Panc1 (cell line): ENCODE results near the gene ZC3HAV1. TPM values are rescaled to one million over a fixed set of nuclear protein-coding genes. Genes with fewer than 3 reads are reported as not detected.

Experiments
- ATAC-seq: fragments of 200-7000 bp; cut with Tn5 transposase; 2 replicates; pipeline ENCODE4 v1.9.1; 2020; ENCODE audit warnings: mild to moderate bottlenecking, moderate library complexity
- BruUV-seq: library from RNA; stranded (reverse); fragments of 400-500 nt; replicated peaks from 2 replicates; lab custom pipeline; 2021; lab: Mats Ljungman, UMichigan
- CTCF ChIA-PET: fragments of 300-600 bp; sonication (Branson Sonifier 250); formaldehyde crosslinking; loops from one replicate; lab custom pipeline; 2022; ENCODE audit warnings: antibody characterized with exemption; lab: Charles Lee
- POLR2A ChIA-PET: fragments of 300-600 bp; sonication (Branson Sonifier 250); formaldehyde crosslinking; loops from one replicate; lab custom pipeline; 2022; ENCODE audit warnings: antibody characterized with exemption; lab: Charles Lee
- DNase-seq: peaks from one replicate; pipeline ENCODE4 v3.0.0-alpha.2; 2010; ENCODE audit warnings: low read depth, low spot score
- H3K27ac ChIP-seq: 2 replicates; pipeline ENCODE4 v1.5.1; 2011; ENCODE audit warnings: mild to moderate bottlenecking, low read length, inconsistent platforms
- H3K27me3 ChIP-seq: fragments of 200-500 bp; sonication (Bioruptor generic); 2 replicates; pipeline ENCODE4 v1.6.0; 2014; ENCODE audit warnings: low read length, inconsistent platforms; ENCODE audit not compliant: control insufficient read depth, insufficient read depth
- H3K36me3 ChIP-seq: fragments of 200-500 bp; sonication (Bioruptor generic); 2 replicates; pipeline ENCODE4 v1.5.1; 2014; ENCODE audit warnings: inconsistent platforms, mild to moderate bottlenecking, low read length, moderate library complexity; ENCODE audit not compliant: control insufficient read depth, insufficient read depth
- H3K4me1 ChIP-seq: 2 replicates; pipeline ENCODE4 v1.5.1; 2011; ENCODE audit warnings: inconsistent platforms, mild to moderate bottlenecking, low read length, moderate library complexity; ENCODE audit not compliant: control insufficient read depth, insufficient read depth
- H3K4me3 ChIP-seq, 2 experiments: 2 replicates each; pipeline ENCODE4 v1.5.1; 2011 to 2012; ENCODE audit warnings: low read depth in 2 of 2, low read length in 2 of 2, mild to moderate bottlenecking in 2 of 2, inconsistent platforms in 1 of 2, moderate library complexity in 1 of 2
- H3K9me3 ChIP-seq: fragments of 200-500 bp; sonication (Bioruptor generic); 2 replicates; pipeline ENCODE4 v1.5.1; 2014; ENCODE audit warnings: low read depth, mild to moderate bottlenecking, inconsistent platforms, low read length, moderate library complexity; ENCODE audit not compliant: control insufficient read depth, insufficient read depth
- POLR2AphosphoS5 ChIP-seq: IDR thresholded peaks from 2 replicates; pipeline ENCODE4 v1.6.1; 2012; ENCODE audit warnings: mild to moderate bottlenecking, low read depth, low read length, moderate library complexity
- SIN3A ChIP-seq: IDR thresholded peaks from 2 replicates; pipeline ENCODE4 v1.6.1; 2012; ENCODE audit warnings: low read depth, mild to moderate bottlenecking, low read length, moderate library complexity, borderline replicate concordance; ENCODE audit not compliant: insufficient read depth
- TCF7L2 ChIP-seq: IDR thresholded peaks from 2 replicates; pipeline ENCODE4 v1.6.1; 2011; ENCODE audit warnings: mild to moderate bottlenecking, low read depth, low read length, inconsistent platforms
- in situ Hi-C: cut with HindIII; loops from 2 replicates; pipeline ENCODE4 v1.10.0; 2016; ENCODE audit warnings: low sequenced_read_pairs, low pct_unique_long_range_greater_than_20kb
- intact Hi-C: fragments of 100-400 bp; cut with micrococcal nuclease; formaldehyde crosslinking; loops from one replicate; pipeline ENCODE4 v1.10.0; 2022; ENCODE audit not compliant: unreplicated experiment
- total RNA-seq: library from RNA; stranded (reverse); gene quantifications from one replicate; pipeline ENCODE4 v1.2.1, GENCODE V29; 2021; ENCODE audit not compliant: unreplicated experiment
- TF ChIP-seq, protein P1 (sequence below), 2 experiments: IDR thresholded peaks; 2 replicates each; pipeline ENCODE4 v1.6.1; 2011 to 2012; ENCODE audit warnings: low read depth in 2 of 2, control low read depth in 1 of 2, low read length in 1 of 2, mild to moderate bottlenecking in 1 of 2, moderate library complexity in 1 of 2; ENCODE audit not compliant: insufficient read depth in 1 of 2
- TF ChIP-seq, protein P2 (sequence below): fragments of 450-650 bp; IDR thresholded peaks from 2 replicates; pipeline ENCODE4 v1.5.1; 2017; ENCODE audit warnings: mild to moderate bottlenecking

ZC3HAV1 gene
- total RNA-seq, 1 experiment from 2014 or later: 47.1 TPM

DNA sequence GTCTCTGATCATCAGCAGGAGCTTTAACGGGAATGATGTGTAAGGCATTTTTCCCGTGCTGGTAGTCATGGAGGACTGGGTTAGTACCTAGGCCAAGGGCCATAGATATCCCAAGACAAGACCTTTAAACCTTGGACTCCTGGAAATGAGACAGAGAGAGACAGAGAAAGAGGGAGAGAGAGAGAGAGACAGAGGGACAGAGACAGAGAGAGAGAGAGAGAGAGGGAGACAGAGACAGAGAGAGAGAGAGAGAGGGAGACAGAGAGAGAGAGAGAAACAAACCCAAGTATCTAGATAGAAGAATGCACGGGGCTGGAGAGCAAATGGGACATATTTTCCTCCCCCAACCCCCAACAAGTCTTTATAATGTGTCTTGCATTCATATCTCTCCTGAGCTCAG is 22.3 kb downstream of the ZC3HAV1 start:
- in situ Hi-C loops: no loop called here
- no TSS peak for BruUV-seq
- CTCF ChIA-PET: no interaction called here

DNA sequence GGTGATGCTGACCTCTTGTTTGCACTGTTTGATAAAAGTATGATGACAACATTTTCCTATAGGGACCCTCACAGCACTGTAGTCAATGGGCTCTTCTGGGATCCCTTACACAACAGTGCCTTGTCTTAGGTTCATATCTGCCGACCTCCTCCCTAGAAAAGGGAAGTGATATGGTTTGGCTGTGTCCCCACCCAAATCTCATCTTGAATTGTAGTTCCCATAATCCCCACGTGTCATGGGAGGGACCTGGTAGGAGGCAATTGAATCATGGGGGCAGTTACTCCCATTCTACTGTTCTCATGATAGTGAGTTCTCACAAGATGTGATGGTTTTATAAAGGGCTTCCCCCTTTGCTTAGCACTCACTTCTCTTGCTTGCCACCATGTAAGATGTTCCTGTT is 23.1 kb downstream of the ZC3HAV1 start:
- Histone ChIP-seq H3K4me1 (no peaks in the 10 kb centered on the region), H3K36me3 (peaks cover 15% of the 10 kb centered on the region), H3K27me3 (no peaks in the 10 kb centered on the region), H3K9me3 (no peaks in the 10 kb centered on the region), H3K27ac (no peak overlapping the region), H3K4me3 (no peak overlapping the region)
- intact Hi-C loops: no loop called here
- DNase-seq: no peak
- no TSS peak for BruUV-seq
- TF ChIP-seq, protein P1, sequence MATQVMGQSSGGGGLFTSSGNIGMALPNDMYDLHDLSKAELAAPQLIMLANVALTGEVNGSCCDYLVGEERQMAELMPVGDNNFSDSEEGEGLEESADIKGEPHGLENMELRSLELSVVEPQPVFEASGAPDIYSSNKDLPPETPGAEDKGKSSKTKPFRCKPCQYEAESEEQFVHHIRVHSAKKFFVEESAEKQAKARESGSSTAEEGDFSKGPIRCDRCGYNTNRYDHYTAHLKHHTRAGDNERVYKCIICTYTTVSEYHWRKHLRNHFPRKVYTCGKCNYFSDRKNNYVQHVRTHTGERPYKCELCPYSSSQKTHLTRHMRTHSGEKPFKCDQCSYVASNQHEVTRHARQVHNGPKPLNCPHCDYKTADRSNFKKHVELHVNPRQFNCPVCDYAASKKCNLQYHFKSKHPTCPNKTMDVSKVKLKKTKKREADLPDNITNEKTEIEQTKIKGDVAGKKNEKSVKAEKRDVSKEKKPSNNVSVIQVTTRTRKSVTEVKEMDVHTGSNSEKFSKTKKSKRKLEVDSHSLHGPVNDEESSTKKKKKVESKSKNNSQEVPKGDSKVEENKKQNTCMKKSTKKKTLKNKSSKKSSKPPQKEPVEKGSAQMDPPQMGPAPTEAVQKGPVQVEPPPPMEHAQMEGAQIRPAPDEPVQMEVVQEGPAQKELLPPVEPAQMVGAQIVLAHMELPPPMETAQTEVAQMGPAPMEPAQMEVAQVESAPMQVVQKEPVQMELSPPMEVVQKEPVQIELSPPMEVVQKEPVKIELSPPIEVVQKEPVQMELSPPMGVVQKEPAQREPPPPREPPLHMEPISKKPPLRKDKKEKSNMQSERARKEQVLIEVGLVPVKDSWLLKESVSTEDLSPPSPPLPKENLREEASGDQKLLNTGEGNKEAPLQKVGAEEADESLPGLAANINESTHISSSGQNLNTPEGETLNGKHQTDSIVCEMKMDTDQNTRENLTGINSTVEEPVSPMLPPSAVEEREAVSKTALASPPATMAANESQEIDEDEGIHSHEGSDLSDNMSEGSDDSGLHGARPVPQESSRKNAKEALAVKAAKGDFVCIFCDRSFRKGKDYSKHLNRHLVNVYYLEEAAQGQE (IDR thresholded peaks at IDR 0.05; ENCODE audit: insufficient read depth in 1 of 2, low read depth in 2 of 2, low read length in 1 of 2): no peak
- TF ChIP-seq POLR2AphosphoS5: no peak
- no peak for TF ChIP-seq SIN3A
- no peak for TF ChIP-seq TCF7L2
- TF ChIP-seq, protein P2, sequence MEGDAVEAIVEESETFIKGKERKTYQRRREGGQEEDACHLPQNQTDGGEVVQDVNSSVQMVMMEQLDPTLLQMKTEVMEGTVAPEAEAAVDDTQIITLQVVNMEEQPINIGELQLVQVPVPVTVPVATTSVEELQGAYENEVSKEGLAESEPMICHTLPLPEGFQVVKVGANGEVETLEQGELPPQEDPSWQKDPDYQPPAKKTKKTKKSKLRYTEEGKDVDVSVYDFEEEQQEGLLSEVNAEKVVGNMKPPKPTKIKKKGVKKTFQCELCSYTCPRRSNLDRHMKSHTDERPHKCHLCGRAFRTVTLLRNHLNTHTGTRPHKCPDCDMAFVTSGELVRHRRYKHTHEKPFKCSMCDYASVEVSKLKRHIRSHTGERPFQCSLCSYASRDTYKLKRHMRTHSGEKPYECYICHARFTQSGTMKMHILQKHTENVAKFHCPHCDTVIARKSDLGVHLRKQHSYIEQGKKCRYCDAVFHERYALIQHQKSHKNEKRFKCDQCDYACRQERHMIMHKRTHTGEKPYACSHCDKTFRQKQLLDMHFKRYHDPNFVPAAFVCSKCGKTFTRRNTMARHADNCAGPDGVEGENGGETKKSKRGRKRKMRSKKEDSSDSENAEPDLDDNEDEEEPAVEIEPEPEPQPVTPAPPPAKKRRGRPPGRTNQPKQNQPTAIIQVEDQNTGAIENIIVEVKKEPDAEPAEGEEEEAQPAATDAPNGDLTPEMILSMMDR: no peak
- in situ Hi-C loops: no loop called here
- ChIA-PET CTCF (no interaction called here), POLR2A (no interaction called here)
- ATAC-seq: no peak

More for the DNA sequence above, 22.3 kb downstream of the ZC3HAV1 start:
- Histone ChIP-seq H3K27ac (no peak overlapping the region), H3K9me3 (no peaks in the 10 kb centered on the region), H3K27me3 (no peaks in the 10 kb centered on the region), H3K4me1 (no peaks in the 10 kb centered on the region), H3K4me3 (no peak overlapping the region), H3K36me3 (peaks cover 14% of the 10 kb centered on the region)
- DNase-seq (no peak), ATAC-seq (no peak)
- TF ChIP-seq TCF7L2: no peak
- TF ChIP-seq SIN3A: no peak
- TF ChIP-seq, protein P2: no peak
- TF ChIP-seq, protein P1 (IDR thresholded peaks at IDR 0.05; ENCODE audit: insufficient read depth in 1 of 2, low read depth in 2 of 2, low read length in 1 of 2): no peak
- TF ChIP-seq POLR2AphosphoS5: no peak
- POLR2A ChIA-PET: no interaction called here
- intact Hi-C loops: no loop called here
